K562 (cell line): ENCODE results near the gene NOLC1. TPM values are rescaled to one million over a fixed set of nuclear protein-coding genes. Genes with fewer than 3 reads are reported as not detected.

Experiments
- ATAC-seq: fragments of 200-7000 bp; cut with Tn5 transposase; 3 replicates; pipeline ENCODE4 v1.9.1; 2020; ENCODE audit warnings: moderate library complexity
- BruUV-seq: library from RNA; stranded (reverse); fragments of 400-500 nt; replicated peaks from 2 replicates; lab custom pipeline; 2021; lab: Mats Ljungman, UMichigan
- CTCF ChIA-PET: fragments of 300-600 bp; formaldehyde crosslinking; extraction: SDS; loops from one replicate; lab custom pipeline; 2021; ENCODE audit warnings: low intra/inter-chr PET ratio; lab: Yijun Ruan, JAX
- POLR2A ChIA-PET: fragments of 300-600, 350-650 bp; sonication (Branson Sonifier 250); formaldehyde crosslinking; extraction: SDS; loops from one replicate; lab custom pipeline; 2021; ENCODE audit warnings: antibody characterized with exemption, inconsistent platforms; lab: Yijun Ruan, JAX
- DNase-seq, 4 experiments: peaks; one replicate each; pipeline versions ENCODE4 v3.0.0 to v3.0.0-alpha.2; 2011 to 2018; ENCODE audit warnings: low spot score in 3 of 4, mixed read lengths in 3 of 4; ENCODE audit errors: extremely low read depth in 1 of 4
- FAIRE-seq: peaks from 2 replicates; lab custom pipeline; 2011; peaks lifted over from hg19 to GRCh38; lab: Jason Lieb, UNC
- H2AFZ ChIP-seq: 2 replicates; pipeline ENCODE4 v1.6.0; 2011; ENCODE audit warnings: low read depth, low read length, control low read depth, inconsistent platforms
- H3K27ac ChIP-seq: fragments of 200-600 bp; 3 replicates; pipeline ENCODE4 v1.8.0; 2011; ENCODE audit warnings: low read depth, mild to moderate bottlenecking, control low read depth, inconsistent platforms, low read length, moderate library complexity, mixed read lengths; ENCODE audit errors: extremely low read depth
- H3K27me3 ChIP-seq, 2 experiments: fragments of 300-600 bp in 1 of 2; 2 replicates in 1 of 2; 3 replicates in 1 of 2; pipeline versions ENCODE4 v1.6.0 to v1.8.0; 2011; ENCODE audit warnings: inconsistent platforms in 2 of 2, low read length in 2 of 2, mild to moderate bottlenecking in 1 of 2, mixed read lengths in 1 of 2, moderate library complexity in 1 of 2; ENCODE audit not compliant: control insufficient read depth in 2 of 2, insufficient read depth in 2 of 2
- H3K36me3 ChIP-seq: fragments of 300-600 bp; 3 replicates; pipeline ENCODE4 v1.8.0; 2011; ENCODE audit warnings: mild to moderate bottlenecking, low read length, inconsistent platforms; ENCODE audit not compliant: control insufficient read depth, insufficient read depth
- H3K4me1 ChIP-seq, 2 experiments: fragments of 200-600 bp in 1 of 2; replicated peaks in 1 of 2; 2 replicates in 1 of 2; 3 replicates in 1 of 2; pipeline versions ENCODE4 v1.5.1 to v1.8.0; 2011; ENCODE audit warnings: inconsistent platforms in 2 of 2, low read length in 2 of 2, mild to moderate bottlenecking in 1 of 2, mixed read lengths in 1 of 2, moderate library complexity in 1 of 2; ENCODE audit not compliant: control insufficient read depth in 2 of 2, insufficient read depth in 2 of 2
- H3K4me2 ChIP-seq: 2 replicates; pipeline ENCODE4 v1.6.1; 2011; ENCODE audit warnings: low read length, control low read depth, inconsistent platforms, mixed read lengths; ENCODE audit not compliant: insufficient read depth
- H3K4me3 ChIP-seq: fragments of 200-600 bp; sonication (generic), shearing (Covaris generic); 2 replicates; pipeline ENCODE4 v1.5.1; 2016; ENCODE audit warnings: control low read depth, inconsistent platforms
- H3K79me2 ChIP-seq: fragments of 200-600 bp; 3 replicates; pipeline ENCODE4 v1.8.0; 2011; ENCODE audit warnings: low read length, inconsistent platforms; ENCODE audit not compliant: control insufficient read depth, insufficient read depth
- H3K9ac ChIP-seq, 2 experiments: 2 replicates each; pipeline versions ENCODE4 v1.6.0 to v1.6.1; 2011; ENCODE audit warnings: low read depth in 2 of 2, low read length in 2 of 2, control low read depth in 1 of 2, inconsistent platforms in 1 of 2, mild to moderate bottlenecking in 1 of 2, mixed read lengths in 1 of 2; ENCODE audit not compliant: insufficient read depth in 1 of 2
- H3K9me1 ChIP-seq: one replicate; pipeline ENCODE4 v1.6.0; 2011; ENCODE audit warnings: inconsistent platforms, mild to moderate bottlenecking, low read length, moderate library complexity; ENCODE audit not compliant: control insufficient read depth, insufficient read depth
- H3K9me3 ChIP-seq: replicated peaks from 2 replicates; pipeline ENCODE4 v1.5.1; 2011; ENCODE audit warnings: low read depth, low read length, inconsistent platforms; ENCODE audit not compliant: control insufficient read depth, insufficient read depth
- H4K20me1 ChIP-seq: replicated peaks from 2 replicates; pipeline ENCODE4 v1.6.1; 2011; ENCODE audit warnings: low read length, inconsistent platforms, mixed read lengths; ENCODE audit not compliant: control insufficient read depth, insufficient read depth
- CTBP1 ChIP-seq: fragments of 450-650 bp; IDR thresholded peaks from 2 replicates; pipeline ENCODE4 v1.6.1; 2016; ENCODE audit warnings: borderline replicate concordance
- ESRRA ChIP-seq: fragments of 450-650 bp; IDR thresholded peaks from 2 replicates; pipeline ENCODE4 v1.6.1; 2014; ENCODE audit warnings: low read depth, mild to moderate bottlenecking, moderate library complexity, borderline replicate concordance
- KDM1A ChIP-seq, 2 experiments: fragments of 450-650 bp; IDR thresholded peaks; 2 replicates each; pipeline ENCODE4 v1.6.1; 2016; ENCODE audit warnings: mild to moderate bottlenecking in 2 of 2
- MAFG ChIP-seq: fragments of 450-650 bp; conservative IDR thresholded peaks from 2 replicates; pipeline ENCODE4 v1.6.1; 2016; ENCODE audit warnings: missing genetic modification characterization, missing compliant biosample characterization
- MYC ChIP-seq, 2 experiments: fragments of 250-450 bp in 1 of 2; sonication (Bioruptor Pico) in 1 of 2; IDR thresholded peaks; 2 replicates each; pipeline versions ENCODE4 v1.5.1 to v1.6.1; 2012 to 2021; ENCODE audit warnings: low read depth in 2 of 2, borderline replicate concordance in 1 of 2, improper control_type of control experiment in 1 of 2, low read length in 1 of 2, mild to moderate bottlenecking in 1 of 2, moderate library complexity in 1 of 2
- SMARCE1 ChIP-seq: fragments of 450-650 bp; IDR thresholded peaks from 2 replicates; pipeline ENCODE4 v1.7.1; 2016; ENCODE audit warnings: mild to moderate bottlenecking
- U2AF1 ChIP-seq: fragments of 200-400 bp; formaldehyde crosslinking; optimal IDR thresholded peaks from 2 replicates; pipeline ENCODE3; 2017; ENCODE audit warnings: mild to moderate bottlenecking, low read depth, low read length, moderate library complexity
- ZNF12 ChIP-seq: sonication (generic); formaldehyde crosslinking; IDR thresholded peaks from 2 replicates; pipeline ENCODE4 v1.4.0; 2020; ENCODE audit warnings: mild to moderate bottlenecking, missing genetic modification reagents
- ZNF507 ChIP-seq: conservative IDR thresholded peaks from 2 replicates; pipeline ENCODE4 v1.6.1; 2017; ENCODE audit warnings: missing genetic modification characterization, missing compliant biosample characterization
- WGBS: fragments of 100-300 bp; shearing (Covaris generic); methylation state at CpG from one replicate; pipeline ENCODE4 v1.1.6; 2016; ENCODE audit warnings: low coverage, mixed read lengths; ENCODE audit not compliant: insufficient coverage; ENCODE audit errors: missing lambda C conversion rate; 5-methylcytosine and 5-hydroxymethylcytosine counted together
- in situ Hi-C: fragments of 300-500 bp; cut with MboI; formaldehyde crosslinking; loops from 4 replicates; pipeline ENCODE4 v1.15.0; 2018; ENCODE audit warnings: inconsistent platforms, mixed read lengths
- intact Hi-C: fragments of 100-400 bp; cut with micrococcal nuclease; formaldehyde crosslinking; loops from 2 replicates; pipeline ENCODE4 v1.14.2; 2022
- polyA plus RNA-seq, 8 experiments: library from polyadenylated mRNA; depleted of rRNA in 4 of 8; stranded (reverse) in 5 of 8; unstranded in 3 of 8; fragments of >200 nt; fragmentation: Nextera tagmentation in 2 of 8; fragmentation: Illumina TruSeq in 1 of 8; extraction: Ambion mirVana in 2 of 8; extraction: Trizol in 1 of 8; gene quantifications; 2 replicates each; pipeline versions ENCODE4 v1.2.1 to v1.2.3, GENCODE V29; 2011 to 2014; ENCODE audit warnings: inconsistent platforms in 1 of 8, missing spikeins in 1 of 8
- total RNA-seq, 7 experiments: library from RNA; depleted of rRNA in 6 of 7; stranded (reverse); fragments of >200 nt in 6 of 7; fragmentation: Illumina TruSeq in 2 of 7; extraction: Trizol in 2 of 7; gene quantifications; 2 replicates each; pipeline versions ENCODE4 v1.2.1 to v1.2.3, GENCODE V29; 2011 to 2021; ENCODE audit warnings: low replicate concordance in 1 of 7
- TF ChIP-seq, protein P1 (sequence below): fragments of 450-650 bp; IDR thresholded peaks from 2 replicates; pipeline ENCODE4 v1.6.1; 2016
- TF ChIP-seq, protein P2 (sequence below): sonication (generic); IDR thresholded peaks from 2 replicates; pipeline ENCODE4 v1.6.1; 2016
- TF ChIP-seq, protein P3 (sequence below), 2 experiments: fragments of 450-650 bp; IDR thresholded peaks; 2 replicates each; pipeline ENCODE4 v1.6.1; 2016
- TF ChIP-seq, protein P4 (sequence below): fragments of 450-650 bp; formaldehyde crosslinking; IDR thresholded peaks from 2 replicates; pipeline ENCODE4 v1.4.0; 2020; ENCODE audit warnings: mild to moderate bottlenecking, moderate library complexity

NOLC1 gene
- total and polyA plus RNA-seq, 9 of the 15 experiments (the other 6 are each of a cell fraction or from before 2014, with no cell fraction given), result 102 to 310 (median 165) TPM

DNA sequence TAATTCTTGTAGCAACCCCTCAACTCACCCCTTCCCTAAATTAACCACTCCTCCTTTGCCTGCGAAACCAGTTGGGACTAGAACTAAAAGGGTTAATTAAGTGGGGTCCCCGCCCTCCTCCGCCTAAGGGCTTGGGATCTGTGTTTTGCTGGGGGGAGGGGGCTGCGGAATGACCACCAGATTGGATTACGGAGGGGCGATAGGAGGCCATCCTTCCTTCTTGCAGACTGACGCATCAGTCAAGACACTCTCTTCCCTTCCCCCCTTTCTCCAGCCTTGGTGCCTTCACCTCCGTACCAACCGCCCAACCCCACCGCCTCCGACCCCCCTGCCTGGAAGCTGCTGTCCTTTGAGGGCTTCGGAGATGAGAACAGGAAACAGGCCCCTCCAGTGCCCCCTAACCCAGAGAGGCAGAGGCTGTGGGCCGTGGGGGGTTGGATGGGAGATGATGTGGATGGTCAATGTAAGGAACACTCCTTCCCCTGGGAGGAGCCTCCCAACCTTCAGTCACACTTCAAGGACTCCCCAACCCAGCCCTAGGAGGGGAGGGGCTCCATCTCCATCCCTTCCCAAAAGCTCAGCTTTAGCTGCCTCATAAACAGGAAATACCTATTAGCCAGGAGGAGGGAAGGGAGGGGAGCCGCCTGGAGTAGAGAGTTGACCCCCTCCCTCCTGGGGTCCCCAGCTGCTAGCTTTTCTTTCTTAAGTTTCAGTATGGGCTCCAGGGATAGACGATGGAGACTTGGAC, 31.0 kb upstream of the NOLC1 start:
- no peaks in the 10 kb centered on the region for H3K27me3 ChIP-seq
- peaks cover 29 to 46% of the 10 kb centered on the region in 2 experiments for H3K4me1 ChIP-seq
- H3K27ac ChIP-seq, result peak overlapping the region; percentile 90
- peak overlapping the region; percentile 91 for H3K4me2 ChIP-seq
- DNase-seq, result peak in 2 of 4 experiments; percentile 49 to 74
- H3K79me2 ChIP-seq, result peaks cover 51% of the 10 kb centered on the region
- peak overlapping the region; percentile 87 for H2AFZ ChIP-seq
- H3K9me3 ChIP-seq, result no peaks in the 10 kb centered on the region
- BruUV-seq, result no TSS peak
- H3K9ac ChIP-seq, result peak overlapping the region; percentile 83 to 95
- 0 out of 3 replicates have a peak, but pooled peaks cover 2% of the 10 kb centered on the region for H3K36me3 ChIP-seq
- CTCF ChIA-PET, result no interaction called here
- 3% methylated on average over 6 of the region's 15 CpGs for WGBS
- peak; percentile 16 for ATAC-seq
- H3K9me1 ChIP-seq, result no peaks in the 10 kb centered on the region
- peak; percentile 69 for FAIRE-seq
- peak overlapping the region; percentile 83 for H3K4me3 ChIP-seq
- intact Hi-C loops (no loop called here), in situ Hi-C loops (no loop called here)
- POLR2A ChIA-PET, result no interaction called here
- no peaks in the 10 kb centered on the region for H4K20me1 ChIP-seq
- no peak for TF ChIP-seq MAFG (tag)
- 0 out of 2 replicates have a peak, but pooled peaks have one; percentile 26 for TF ChIP-seq ZNF12 (CRISPR knock-in tag)
- TF ChIP-seq MYC (IDR thresholded peaks at IDR 0.05; ENCODE audit: low read depth, low read length), result no peak
- TF ChIP-seq MYC (CRISPR knock-in tag; IDR thresholded peaks at IDR 0.05; ENCODE audit: borderline replicate concordance, low read depth), result 0 out of 2 replicates have a peak, but pooled peaks have one; percentile 1
- TF ChIP-seq, protein P1, sequence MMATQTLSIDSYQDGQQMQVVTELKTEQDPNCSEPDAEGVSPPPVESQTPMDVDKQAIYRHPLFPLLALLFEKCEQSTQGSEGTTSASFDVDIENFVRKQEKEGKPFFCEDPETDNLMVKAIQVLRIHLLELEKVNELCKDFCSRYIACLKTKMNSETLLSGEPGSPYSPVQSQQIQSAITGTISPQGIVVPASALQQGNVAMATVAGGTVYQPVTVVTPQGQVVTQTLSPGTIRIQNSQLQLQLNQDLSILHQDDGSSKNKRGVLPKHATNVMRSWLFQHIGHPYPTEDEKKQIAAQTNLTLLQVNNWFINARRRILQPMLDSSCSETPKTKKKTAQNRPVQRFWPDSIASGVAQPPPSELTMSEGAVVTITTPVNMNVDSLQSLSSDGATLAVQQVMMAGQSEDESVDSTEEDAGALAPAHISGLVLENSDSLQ, result peak; percentile 16; the same call in 1 of the 2 replicates
- TF ChIP-seq, protein P2, sequence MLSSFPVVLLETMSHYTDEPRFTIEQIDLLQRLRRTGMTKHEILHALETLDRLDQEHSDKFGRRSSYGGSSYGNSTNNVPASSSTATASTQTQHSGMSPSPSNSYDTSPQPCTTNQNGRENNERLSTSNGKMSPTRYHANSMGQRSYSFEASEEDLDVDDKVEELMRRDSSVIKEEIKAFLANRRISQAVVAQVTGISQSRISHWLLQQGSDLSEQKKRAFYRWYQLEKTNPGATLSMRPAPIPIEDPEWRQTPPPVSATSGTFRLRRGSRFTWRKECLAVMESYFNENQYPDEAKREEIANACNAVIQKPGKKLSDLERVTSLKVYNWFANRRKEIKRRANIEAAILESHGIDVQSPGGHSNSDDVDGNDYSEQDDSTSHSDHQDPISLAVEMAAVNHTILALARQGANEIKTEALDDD, result 0 out of 2 replicates have a peak, but pooled peaks have one; percentile 33
- TF ChIP-seq, protein P3, sequence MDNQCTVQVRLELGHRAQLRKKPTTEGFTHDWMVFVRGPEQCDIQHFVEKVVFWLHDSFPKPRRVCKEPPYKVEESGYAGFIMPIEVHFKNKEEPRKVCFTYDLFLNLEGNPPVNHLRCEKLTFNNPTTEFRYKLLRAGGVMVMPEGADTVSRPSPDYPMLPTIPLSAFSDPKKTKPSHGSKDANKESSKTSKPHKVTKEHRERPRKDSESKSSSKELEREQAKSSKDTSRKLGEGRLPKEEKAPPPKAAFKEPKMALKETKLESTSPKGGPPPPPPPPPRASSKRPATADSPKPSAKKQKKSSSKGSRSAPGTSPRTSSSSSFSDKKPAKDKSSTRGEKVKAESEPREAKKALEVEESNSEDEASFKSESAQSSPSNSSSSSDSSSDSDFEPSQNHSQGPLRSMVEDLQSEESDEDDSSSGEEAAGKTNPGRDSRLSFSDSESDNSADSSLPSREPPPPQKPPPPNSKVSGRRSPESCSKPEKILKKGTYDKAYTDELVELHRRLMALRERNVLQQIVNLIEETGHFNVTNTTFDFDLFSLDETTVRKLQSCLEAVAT (IDR thresholded peaks at IDR 0.05), result no peak
- 0 out of 2 replicates have a peak, but pooled peaks have one; percentile 18 for TF ChIP-seq SMARCE1
- TF ChIP-seq ZNF507 (tag), result no peak
- no peak for TF ChIP-seq U2AF1
- TF ChIP-seq, protein P4, sequence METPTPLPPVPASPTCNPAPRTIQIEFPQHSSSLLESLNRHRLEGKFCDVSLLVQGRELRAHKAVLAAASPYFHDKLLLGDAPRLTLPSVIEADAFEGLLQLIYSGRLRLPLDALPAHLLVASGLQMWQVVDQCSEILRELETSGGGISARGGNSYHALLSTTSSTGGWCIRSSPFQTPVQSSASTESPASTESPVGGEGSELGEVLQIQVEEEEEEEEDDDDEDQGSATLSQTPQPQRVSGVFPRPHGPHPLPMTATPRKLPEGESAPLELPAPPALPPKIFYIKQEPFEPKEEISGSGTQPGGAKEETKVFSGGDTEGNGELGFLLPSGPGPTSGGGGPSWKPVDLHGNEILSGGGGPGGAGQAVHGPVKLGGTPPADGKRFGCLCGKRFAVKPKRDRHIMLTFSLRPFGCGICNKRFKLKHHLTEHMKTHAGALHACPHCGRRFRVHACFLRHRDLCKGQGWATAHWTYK (CRISPR knock-in tag), result 0 out of 2 replicates have a peak, but pooled peaks have one; percentile 7
- 0 out of 4 replicates have a peak, but pooled peaks of 1 of the 2 experiments have one; percentile 28 for TF ChIP-seq KDM1A (IDR thresholded peaks at IDR 0.05)
- TF ChIP-seq ESRRA, result peak; percentile 95
- TF ChIP-seq CTBP1, result peak; percentile 82
